ENCODE measurements around the gene VEPH1. TPM values are rescaled to one million over a fixed set of nuclear protein-coding genes. Genes with fewer than 3 reads are reported as not detected.

The VEPH1 gene
- total RNA-seq, 1 experiment from 2014 or later: 0.32 TPM

DNA sequence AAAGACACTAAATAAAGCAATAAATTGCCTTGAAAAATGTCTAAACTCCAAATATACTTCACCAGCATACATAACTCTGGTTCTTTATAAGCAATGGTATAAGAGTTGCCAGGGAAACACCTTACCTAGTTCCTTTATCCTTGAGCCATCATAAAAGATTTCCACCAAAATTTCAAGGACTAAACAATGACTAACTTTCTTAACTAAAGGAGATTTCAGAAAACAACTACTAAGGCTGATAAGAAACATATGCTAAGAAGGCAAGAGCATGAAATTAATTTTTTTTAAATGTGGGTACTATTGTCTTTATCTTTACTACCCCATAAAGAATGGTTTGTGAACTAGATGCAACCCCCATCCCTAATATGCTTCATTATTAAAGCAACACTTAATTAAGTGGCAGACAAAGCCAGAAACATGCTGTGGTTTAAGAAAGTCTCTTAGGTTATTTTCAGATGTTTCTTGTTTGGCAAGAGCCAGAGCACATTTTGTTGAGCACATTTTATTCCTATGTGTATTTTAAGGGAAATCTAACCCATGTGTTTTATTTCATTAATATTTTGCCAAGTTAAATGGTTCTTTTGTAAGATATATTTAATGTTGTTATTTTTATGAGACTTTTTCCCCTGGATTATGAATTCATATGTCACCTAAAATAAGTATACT is 17.4 kb upstream of the VEPH1 start:
- intact Hi-C loops (cut with micrococcal nuclease; ENCODE audit: unreplicated experiment): no loop called here
- Histone ChIP-seq H3K4me3 (ENCODE audit: low read depth, low read length, poor library complexity, severe bottlenecking) (no peak overlapping the region), H3K4me1 (ENCODE audit: insufficient read depth, low read length, poor library complexity, severe bottlenecking) (no peaks in the 10 kb centered on the region), H3K9me3 (ENCODE audit: low read depth, low read length, poor library complexity, severe bottlenecking) (no peaks in the 10 kb centered on the region), H3K27me3 (replicated peaks; ENCODE audit: insufficient read depth, low read depth, low read length, poor library complexity) (no peaks in the 10 kb centered on the region), H3K36me3 (ENCODE audit: insufficient read depth, low read length, poor library complexity, severe bottlenecking) (no peaks in the 10 kb centered on the region), H3K27ac (ENCODE audit: low read depth, low read length, poor library complexity, severe bottlenecking) (no peak overlapping the region)
- ChIA-PET CTCF (no interaction called here), POLR2A (ENCODE audit: low non-redundant PET) (no interaction called here)
- DNase-seq (ENCODE audit: low spot score): no peak
- TF ChIP-seq EZH2 (IDR thresholded peaks at IDR 0.05; ENCODE audit: borderline replicate concordance, low read depth, low read length, poor library complexity, severe bottlenecking): no peak
- TF ChIP-seq, protein P1, sequence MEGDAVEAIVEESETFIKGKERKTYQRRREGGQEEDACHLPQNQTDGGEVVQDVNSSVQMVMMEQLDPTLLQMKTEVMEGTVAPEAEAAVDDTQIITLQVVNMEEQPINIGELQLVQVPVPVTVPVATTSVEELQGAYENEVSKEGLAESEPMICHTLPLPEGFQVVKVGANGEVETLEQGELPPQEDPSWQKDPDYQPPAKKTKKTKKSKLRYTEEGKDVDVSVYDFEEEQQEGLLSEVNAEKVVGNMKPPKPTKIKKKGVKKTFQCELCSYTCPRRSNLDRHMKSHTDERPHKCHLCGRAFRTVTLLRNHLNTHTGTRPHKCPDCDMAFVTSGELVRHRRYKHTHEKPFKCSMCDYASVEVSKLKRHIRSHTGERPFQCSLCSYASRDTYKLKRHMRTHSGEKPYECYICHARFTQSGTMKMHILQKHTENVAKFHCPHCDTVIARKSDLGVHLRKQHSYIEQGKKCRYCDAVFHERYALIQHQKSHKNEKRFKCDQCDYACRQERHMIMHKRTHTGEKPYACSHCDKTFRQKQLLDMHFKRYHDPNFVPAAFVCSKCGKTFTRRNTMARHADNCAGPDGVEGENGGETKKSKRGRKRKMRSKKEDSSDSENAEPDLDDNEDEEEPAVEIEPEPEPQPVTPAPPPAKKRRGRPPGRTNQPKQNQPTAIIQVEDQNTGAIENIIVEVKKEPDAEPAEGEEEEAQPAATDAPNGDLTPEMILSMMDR (conservative IDR thresholded peaks at IDR 0.05; ENCODE audit: low read depth, low read length): no peak
- no TSS peak for BruUV-seq (replicated peaks)

DNA sequence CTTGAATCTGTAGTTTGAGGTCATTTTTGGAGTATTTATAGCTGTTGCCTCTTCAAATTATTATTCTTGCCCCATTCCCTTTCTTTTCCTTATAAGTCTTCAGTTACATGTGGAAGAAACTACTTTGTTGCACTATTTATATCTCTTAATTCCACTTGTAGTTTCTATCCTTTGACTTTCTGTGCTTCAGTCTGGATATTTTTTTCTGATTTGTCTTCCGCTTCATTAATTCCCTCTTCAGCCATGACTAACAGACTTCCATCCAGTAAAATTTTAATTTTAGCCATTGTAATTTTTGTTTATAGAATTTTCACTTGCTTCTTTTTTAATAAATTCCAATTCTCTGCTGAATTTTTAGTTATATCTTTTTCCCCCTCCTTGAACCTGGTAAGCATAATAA is 15.7 kb upstream of the VEPH1 start:
- no TSS peak for BruUV-seq (replicated peaks)
- TF ChIP-seq, protein P1 (conservative IDR thresholded peaks at IDR 0.05; ENCODE audit: low read depth, low read length): no peak
- no peak for TF ChIP-seq EZH2 (IDR thresholded peaks at IDR 0.05; ENCODE audit: borderline replicate concordance, low read depth, low read length, poor library complexity, severe bottlenecking)
- no peak overlapping the region for H3K4me3 ChIP-seq (ENCODE audit: low read depth, low read length, poor library complexity, severe bottlenecking)
- no peaks in the 10 kb centered on the region for H3K9me3 ChIP-seq (ENCODE audit: low read depth, low read length, poor library complexity, severe bottlenecking)
- H3K4me1 ChIP-seq (ENCODE audit: insufficient read depth, low read length, poor library complexity, severe bottlenecking): no peaks in the 10 kb centered on the region
- ChIA-PET CTCF (no interaction called here), POLR2A (ENCODE audit: low non-redundant PET) (no interaction called here)
- H3K36me3 ChIP-seq (ENCODE audit: insufficient read depth, low read length, poor library complexity, severe bottlenecking): no peaks in the 10 kb centered on the region
- no peaks in the 10 kb centered on the region for H3K27me3 ChIP-seq (replicated peaks; ENCODE audit: insufficient read depth, low read depth, low read length, poor library complexity)
- intact Hi-C loops (cut with micrococcal nuclease; ENCODE audit: unreplicated experiment): no loop called here
- no peak for DNase-seq (ENCODE audit: low spot score)
- no peak overlapping the region for H3K27ac ChIP-seq (ENCODE audit: low read depth, low read length, poor library complexity, severe bottlenecking)

DNA sequence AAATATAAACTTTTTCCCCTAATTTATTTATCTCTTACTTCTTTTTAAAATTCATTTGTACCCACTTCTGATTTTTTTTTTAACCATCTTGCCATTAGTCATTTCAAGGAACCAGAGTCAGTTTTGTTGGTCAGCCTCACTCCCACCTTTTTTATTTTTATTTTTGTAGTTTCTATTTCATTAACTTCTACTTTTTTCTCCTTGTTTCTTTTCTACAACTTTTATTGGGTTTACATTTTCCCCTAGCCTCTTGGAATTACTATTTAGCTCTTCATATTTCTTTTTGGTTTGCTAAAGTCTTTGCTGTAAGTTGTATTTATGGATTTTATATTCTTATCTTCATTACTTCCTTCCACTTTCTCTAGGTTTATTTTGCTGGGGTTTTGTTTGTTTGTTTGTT is 13.7 kb upstream of the VEPH1 start:
- Histone ChIP-seq H3K4me3 (ENCODE audit: low read depth, low read length, poor library complexity, severe bottlenecking) (no peak overlapping the region), H3K9me3 (ENCODE audit: low read depth, low read length, poor library complexity, severe bottlenecking) (no peaks in the 10 kb centered on the region), H3K36me3 (ENCODE audit: insufficient read depth, low read length, poor library complexity, severe bottlenecking) (no peaks in the 10 kb centered on the region), H3K27ac (ENCODE audit: low read depth, low read length, poor library complexity, severe bottlenecking) (no peak overlapping the region), H3K27me3 (replicated peaks; ENCODE audit: insufficient read depth, low read depth, low read length, poor library complexity) (no peaks in the 10 kb centered on the region), H3K4me1 (ENCODE audit: insufficient read depth, low read length, poor library complexity, severe bottlenecking) (no peaks in the 10 kb centered on the region)
- BruUV-seq (replicated peaks): no TSS peak
- intact Hi-C loops (cut with micrococcal nuclease; ENCODE audit: unreplicated experiment): no loop called here
- no peak for DNase-seq (ENCODE audit: low spot score)
- POLR2A ChIA-PET (ENCODE audit: low non-redundant PET): no interaction called here
- CTCF ChIA-PET: no interaction called here
- no peak for TF ChIP-seq EZH2 (IDR thresholded peaks at IDR 0.05; ENCODE audit: borderline replicate concordance, low read depth, low read length, poor library complexity, severe bottlenecking)
- TF ChIP-seq, protein P1 (conservative IDR thresholded peaks at IDR 0.05; ENCODE audit: low read depth, low read length): no peak

All from A673 (cell line).